Neural cell (in vitro differentiated cells): ENCODE data around the gene MTG1.
"Not testable (repeated sequence)": the region's sequence is repeated elsewhere in the genome, so short reads cannot be mapped to it uniquely, and the experiment has no call there.

Source experiments
- EP300 ChIP-seq: fragments of 450-650 bp; conservative IDR thresholded peaks from 2 replicates; pipeline ENCODE4 v1.6.1; 2014; ENCODE audit warnings: antibody characterized with exemption, mild to moderate bottlenecking, moderate library complexity; ENCODE audit not compliant: poor library complexity, severe bottlenecking
- EZH2 ChIP-seq: fragments of 200-600, 300-800 bp; shearing (Covaris generic), sonication (generic); IDR thresholded peaks from 2 replicates; pipeline ENCODE4 v1.6.1; 2014; ENCODE audit warnings: antibody characterized with exemption, low read length, borderline replicate concordance, mild to moderate bottlenecking; ENCODE audit not compliant: insufficient read depth, poor library complexity, severe bottlenecking
- MXI1 ChIP-seq: fragments of 450-650 bp; conservative IDR thresholded peaks from 2 replicates; pipeline ENCODE4 v1.6.1; 2014; ENCODE audit warnings: antibody characterized with exemption, mild to moderate bottlenecking; ENCODE audit not compliant: poor library complexity, severe bottlenecking
- POLR2AphosphoS5 ChIP-seq: IDR thresholded peaks from 2 replicates; pipeline ENCODE4 v1.6.1; 2012
- RAD21 ChIP-seq: fragments of 450-650 bp; conservative IDR thresholded peaks from 2 replicates; pipeline ENCODE4 v1.6.1; 2014; ENCODE audit warnings: antibody characterized with exemption, mild to moderate bottlenecking, moderate library complexity
- TAF1 ChIP-seq: IDR thresholded peaks from 2 replicates; pipeline ENCODE4 v1.6.1; 2012; ENCODE audit warnings: low read depth
- TF ChIP-seq, protein P1 (sequence below): IDR thresholded peaks from 2 replicates; pipeline ENCODE4 v1.6.1; 2012; ENCODE audit warnings: borderline replicate concordance
- TF ChIP-seq, protein P2 (sequence below): fragments of 450-650 bp; IDR thresholded peaks from 2 replicates; pipeline ENCODE4 v1.5.1; 2014; ENCODE audit warnings: antibody characterized with exemption, mild to moderate bottlenecking, moderate library complexity; ENCODE audit not compliant: poor library complexity, severe bottlenecking

DNA sequence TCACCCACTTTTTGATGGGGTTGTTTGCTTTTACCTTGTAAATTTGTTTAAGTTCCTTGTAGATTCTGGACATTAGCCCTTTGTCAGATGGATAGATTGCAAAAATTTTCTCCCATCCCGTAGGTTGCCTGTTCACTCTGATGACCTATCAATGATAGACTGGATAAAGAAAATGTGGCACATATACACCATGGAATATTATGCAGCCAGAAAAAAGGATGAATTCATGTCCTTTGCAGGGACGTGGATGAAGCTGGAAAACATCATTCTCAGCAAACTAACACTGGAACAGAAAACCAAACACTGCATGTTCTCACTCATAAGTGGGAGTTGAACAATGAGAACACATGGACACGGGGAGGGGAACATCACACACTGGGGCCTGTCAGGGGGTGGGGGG is 75.2 kb downstream of the MTG1 start:
- not testable (repeated sequence) for TF ChIP-seq TAF1, POLR2AphosphoS5, RAD21, MXI1, EZH2, EP300
- TF ChIP-seq, protein P1, sequence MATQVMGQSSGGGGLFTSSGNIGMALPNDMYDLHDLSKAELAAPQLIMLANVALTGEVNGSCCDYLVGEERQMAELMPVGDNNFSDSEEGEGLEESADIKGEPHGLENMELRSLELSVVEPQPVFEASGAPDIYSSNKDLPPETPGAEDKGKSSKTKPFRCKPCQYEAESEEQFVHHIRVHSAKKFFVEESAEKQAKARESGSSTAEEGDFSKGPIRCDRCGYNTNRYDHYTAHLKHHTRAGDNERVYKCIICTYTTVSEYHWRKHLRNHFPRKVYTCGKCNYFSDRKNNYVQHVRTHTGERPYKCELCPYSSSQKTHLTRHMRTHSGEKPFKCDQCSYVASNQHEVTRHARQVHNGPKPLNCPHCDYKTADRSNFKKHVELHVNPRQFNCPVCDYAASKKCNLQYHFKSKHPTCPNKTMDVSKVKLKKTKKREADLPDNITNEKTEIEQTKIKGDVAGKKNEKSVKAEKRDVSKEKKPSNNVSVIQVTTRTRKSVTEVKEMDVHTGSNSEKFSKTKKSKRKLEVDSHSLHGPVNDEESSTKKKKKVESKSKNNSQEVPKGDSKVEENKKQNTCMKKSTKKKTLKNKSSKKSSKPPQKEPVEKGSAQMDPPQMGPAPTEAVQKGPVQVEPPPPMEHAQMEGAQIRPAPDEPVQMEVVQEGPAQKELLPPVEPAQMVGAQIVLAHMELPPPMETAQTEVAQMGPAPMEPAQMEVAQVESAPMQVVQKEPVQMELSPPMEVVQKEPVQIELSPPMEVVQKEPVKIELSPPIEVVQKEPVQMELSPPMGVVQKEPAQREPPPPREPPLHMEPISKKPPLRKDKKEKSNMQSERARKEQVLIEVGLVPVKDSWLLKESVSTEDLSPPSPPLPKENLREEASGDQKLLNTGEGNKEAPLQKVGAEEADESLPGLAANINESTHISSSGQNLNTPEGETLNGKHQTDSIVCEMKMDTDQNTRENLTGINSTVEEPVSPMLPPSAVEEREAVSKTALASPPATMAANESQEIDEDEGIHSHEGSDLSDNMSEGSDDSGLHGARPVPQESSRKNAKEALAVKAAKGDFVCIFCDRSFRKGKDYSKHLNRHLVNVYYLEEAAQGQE: not testable (repeated sequence)
- TF ChIP-seq, protein P2, sequence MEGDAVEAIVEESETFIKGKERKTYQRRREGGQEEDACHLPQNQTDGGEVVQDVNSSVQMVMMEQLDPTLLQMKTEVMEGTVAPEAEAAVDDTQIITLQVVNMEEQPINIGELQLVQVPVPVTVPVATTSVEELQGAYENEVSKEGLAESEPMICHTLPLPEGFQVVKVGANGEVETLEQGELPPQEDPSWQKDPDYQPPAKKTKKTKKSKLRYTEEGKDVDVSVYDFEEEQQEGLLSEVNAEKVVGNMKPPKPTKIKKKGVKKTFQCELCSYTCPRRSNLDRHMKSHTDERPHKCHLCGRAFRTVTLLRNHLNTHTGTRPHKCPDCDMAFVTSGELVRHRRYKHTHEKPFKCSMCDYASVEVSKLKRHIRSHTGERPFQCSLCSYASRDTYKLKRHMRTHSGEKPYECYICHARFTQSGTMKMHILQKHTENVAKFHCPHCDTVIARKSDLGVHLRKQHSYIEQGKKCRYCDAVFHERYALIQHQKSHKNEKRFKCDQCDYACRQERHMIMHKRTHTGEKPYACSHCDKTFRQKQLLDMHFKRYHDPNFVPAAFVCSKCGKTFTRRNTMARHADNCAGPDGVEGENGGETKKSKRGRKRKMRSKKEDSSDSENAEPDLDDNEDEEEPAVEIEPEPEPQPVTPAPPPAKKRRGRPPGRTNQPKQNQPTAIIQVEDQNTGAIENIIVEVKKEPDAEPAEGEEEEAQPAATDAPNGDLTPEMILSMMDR: not testable (repeated sequence)
